Vagina (tissue), 2 donors: Measurements from ENCODE around the gene CHST11. TPM values are rescaled to one million over a fixed set of nuclear protein-coding genes. Genes with fewer than 3 reads are reported as not detected.

Source experiments
- DNase-seq, 2 donors: peaks; one replicate each; pipeline ENCODE4 v3.0.0-alpha.2; 2017; ENCODE audit errors: extremely low spot score in 2 of 2
- H3K27ac ChIP-seq: fragments of 200-600 bp; sonication (generic); one replicate; pipeline ENCODE4 v1.5.1; 2019
- H3K27me3 ChIP-seq: fragments of 200-600 bp; sonication (generic); one replicate; pipeline ENCODE4 v1.5.1; 2019
- H3K36me3 ChIP-seq, 2 donors: fragments of 200-600 bp; sonication (generic); one replicate each; pipeline ENCODE4 v1.5.1; 2017 to 2019
- H3K4me1 ChIP-seq: fragments of 200-600 bp; sonication (generic); one replicate; pipeline ENCODE4 v1.5.1; 2019
- H3K4me3 ChIP-seq, 2 donors: fragments of 200-600 bp; sonication (generic); 1 replicate in 1 of 2; 2 replicates in 1 of 2; pipeline ENCODE4 v1.5.1; 2016 to 2019
- H3K9me3 ChIP-seq: fragments of 200-600 bp; sonication (generic); one replicate; pipeline ENCODE4 v1.5.1; 2019
- POLR2A ChIP-seq, 2 donors: fragments of 450-650 bp; IDR thresholded peaks; one replicate each; pipeline ENCODE4 v1.6.1; 2017; ENCODE audit warnings: antibody characterized with exemption in 2 of 2, mild to moderate bottlenecking in 2 of 2, moderate library complexity in 2 of 2
- POLR2AphosphoS5 ChIP-seq, 2 donors: sonication (generic); formaldehyde crosslinking; IDR thresholded peaks; one replicate each; pipeline ENCODE4 v1.9.0; 2017; ENCODE audit warnings: antibody characterized with exemption in 2 of 2, mild to moderate bottlenecking in 2 of 2, low read depth in 1 of 2; ENCODE audit not compliant: insufficient read depth in 1 of 2
- intact Hi-C: fragments of 100-400 bp; cut with DNase I; formaldehyde crosslinking; loops from one replicate; pipeline ENCODE4 v1.15.1; 2023
- total RNA-seq: library from RNA; depleted of rRNA; stranded (reverse); fragments of >200 nt; gene quantifications from one replicate; pipeline ENCODE4 v1.2.3, GENCODE V29; 2016
- TF ChIP-seq, protein P1 (sequence below), 3 experiments: fragments of 450-650 bp in 2 of 3; fragments of 200-600 bp in 1 of 3; sonication (generic) in 1 of 3; IDR thresholded peaks; one replicate each; pipeline ENCODE4 v1.5.1; 2017 to 2019; ENCODE audit warnings: antibody characterized with exemption in 3 of 3, mild to moderate bottlenecking in 2 of 3, moderate library complexity in 2 of 3

The CHST11 gene
- total RNA-seq, 1 donor from 2014 or later = 40.0 TPM

DNA sequence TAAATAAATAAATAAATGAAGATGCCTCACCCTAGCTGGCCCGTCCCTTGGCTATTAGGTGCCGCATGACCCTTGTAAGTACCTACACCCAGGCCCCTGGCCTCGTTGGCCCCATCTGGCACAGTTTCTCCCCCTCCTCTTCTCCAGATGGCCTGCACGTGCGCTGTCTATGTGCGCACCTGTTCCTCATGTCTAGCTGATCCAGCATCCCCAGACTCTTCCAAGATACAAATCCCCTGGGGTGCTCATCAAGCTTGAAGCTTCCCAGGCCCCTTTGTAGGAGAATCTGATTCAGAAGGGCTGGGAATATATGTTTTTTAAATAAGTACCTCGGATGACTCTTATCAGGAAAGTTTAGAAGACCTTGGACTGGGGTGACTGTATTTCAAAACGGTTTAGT lies 133.3 kb downstream of the CHST11 start:
- intact Hi-C loops = no loop called here
- TF ChIP-seq POLR2AphosphoS5 (IDR thresholded peaks at IDR 0.05; ENCODE audit: insufficient read depth in 1 of 2, low read depth in 1 of 2) (no peak), POLR2A (IDR thresholded peaks at IDR 0.05) (no peak)
- TF ChIP-seq, protein P1, sequence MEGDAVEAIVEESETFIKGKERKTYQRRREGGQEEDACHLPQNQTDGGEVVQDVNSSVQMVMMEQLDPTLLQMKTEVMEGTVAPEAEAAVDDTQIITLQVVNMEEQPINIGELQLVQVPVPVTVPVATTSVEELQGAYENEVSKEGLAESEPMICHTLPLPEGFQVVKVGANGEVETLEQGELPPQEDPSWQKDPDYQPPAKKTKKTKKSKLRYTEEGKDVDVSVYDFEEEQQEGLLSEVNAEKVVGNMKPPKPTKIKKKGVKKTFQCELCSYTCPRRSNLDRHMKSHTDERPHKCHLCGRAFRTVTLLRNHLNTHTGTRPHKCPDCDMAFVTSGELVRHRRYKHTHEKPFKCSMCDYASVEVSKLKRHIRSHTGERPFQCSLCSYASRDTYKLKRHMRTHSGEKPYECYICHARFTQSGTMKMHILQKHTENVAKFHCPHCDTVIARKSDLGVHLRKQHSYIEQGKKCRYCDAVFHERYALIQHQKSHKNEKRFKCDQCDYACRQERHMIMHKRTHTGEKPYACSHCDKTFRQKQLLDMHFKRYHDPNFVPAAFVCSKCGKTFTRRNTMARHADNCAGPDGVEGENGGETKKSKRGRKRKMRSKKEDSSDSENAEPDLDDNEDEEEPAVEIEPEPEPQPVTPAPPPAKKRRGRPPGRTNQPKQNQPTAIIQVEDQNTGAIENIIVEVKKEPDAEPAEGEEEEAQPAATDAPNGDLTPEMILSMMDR (IDR thresholded peaks at IDR 0.05) = no peak
- H3K4me1 ChIP-seq = peaks cover 10% of the 10 kb centered on the region
- DNase-seq = no peak
- no peak overlapping the region for H3K4me3 ChIP-seq
- no peak overlapping the region for H3K27ac ChIP-seq
- H3K27me3 ChIP-seq = no peaks in the 10 kb centered on the region
- H3K36me3 ChIP-seq = no peaks in the 10 kb centered on the region
- no peaks in the 10 kb centered on the region for H3K9me3 ChIP-seq

DNA sequence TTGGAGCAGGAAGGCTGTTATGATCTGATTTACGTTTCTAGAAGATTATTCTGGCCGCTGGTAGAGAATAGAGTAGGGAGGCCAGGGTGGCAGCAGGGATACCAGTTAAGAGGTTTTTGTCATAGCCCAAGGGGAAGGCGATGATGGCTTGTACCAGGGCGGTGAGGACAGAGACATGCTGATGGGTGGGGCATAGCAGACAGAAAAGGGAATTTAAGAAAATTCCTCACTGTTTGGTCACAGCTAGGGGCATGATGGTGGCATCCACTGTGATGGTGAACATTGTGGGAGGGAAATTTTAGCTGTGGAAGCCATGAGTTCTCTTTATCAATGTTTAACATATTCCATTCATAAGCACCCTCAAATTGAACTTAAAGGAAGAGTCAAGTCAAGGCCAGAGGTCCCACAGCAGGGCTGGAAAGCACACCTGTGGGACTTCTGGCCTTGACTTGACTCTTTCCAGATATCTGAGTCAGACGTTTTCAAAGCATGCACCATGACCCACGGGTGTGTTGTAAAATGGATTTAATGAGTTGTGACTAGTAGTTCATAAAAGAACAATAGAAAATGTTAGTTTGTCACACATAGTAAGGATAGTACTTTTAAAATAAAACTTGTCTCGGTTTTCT lies 134.6 kb downstream of the CHST11 start:
- Histone ChIP-seq H3K4me3 (no peak overlapping the region), H3K27me3 (no peaks in the 10 kb centered on the region), H3K9me3 (no peaks in the 10 kb centered on the region), H3K36me3 (no peaks in the 10 kb centered on the region), H3K27ac (no peak overlapping the region), H3K4me1 (peaks cover 18% of the 10 kb centered on the region)
- DNase-seq = no peak
- intact Hi-C loops = no loop called here
- no peak for TF ChIP-seq POLR2AphosphoS5 (IDR thresholded peaks at IDR 0.05; ENCODE audit: insufficient read depth in 1 of 2, low read depth in 1 of 2)
- TF ChIP-seq, protein P1 (IDR thresholded peaks at IDR 0.05) = no peak
- TF ChIP-seq POLR2A (IDR thresholded peaks at IDR 0.05) = no peak

DNA sequence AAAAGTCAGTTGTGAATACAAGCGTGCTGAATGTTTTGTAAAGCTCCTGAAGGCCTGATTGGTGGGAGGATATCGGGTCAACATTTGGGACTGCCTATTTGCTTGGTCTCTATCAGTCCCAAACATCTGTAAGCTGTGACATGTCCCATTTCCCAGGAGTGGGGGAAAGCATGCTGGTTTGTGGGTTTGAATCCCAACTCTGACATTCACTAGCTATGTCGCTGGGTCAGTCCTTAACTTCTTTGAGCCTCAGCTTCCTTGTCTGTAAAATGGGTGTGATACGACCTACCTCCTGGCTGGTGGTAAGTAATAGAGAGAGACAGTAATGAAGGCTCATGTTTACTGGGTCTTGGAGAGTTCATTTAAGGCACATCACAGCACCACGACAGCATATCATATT lies 136.7 kb downstream of the CHST11 start:
- intact Hi-C loops = no loop called here

GRCh38 chr12:104596134-104596799 lies 139.5 kb downstream of the CHST11 start:
- H3K4me3 ChIP-seq = no peak overlapping the region
- no peaks in the 10 kb centered on the region for H3K27me3 ChIP-seq
- no peaks in the 10 kb centered on the region for H3K9me3 ChIP-seq
- H3K27ac ChIP-seq = peak overlapping the region; percentile 48
- peaks cover 27% of the 10 kb centered on the region for H3K4me1 ChIP-seq
- TF ChIP-seq, protein P1 (IDR thresholded peaks at IDR 0.05) = no peak
- TF ChIP-seq POLR2A (IDR thresholded peaks at IDR 0.05) (no peak), POLR2AphosphoS5 (IDR thresholded peaks at IDR 0.05; ENCODE audit: insufficient read depth in 1 of 2, low read depth in 1 of 2) (peak in 1 of 2 donors; percentile 58)
- intact Hi-C loops = no loop called here
- H3K36me3 ChIP-seq = no peaks in the 10 kb centered on the region
- DNase-seq = no peak

More for the DNA sequence above, 136.7 kb downstream of the CHST11 start:
- H3K4me1 ChIP-seq = peaks cover 25% of the 10 kb centered on the region
- no peak overlapping the region for H3K4me3 ChIP-seq
- H3K27me3 ChIP-seq = no peaks in the 10 kb centered on the region
- no peaks in the 10 kb centered on the region for H3K9me3 ChIP-seq
- no peak for DNase-seq
- H3K27ac ChIP-seq = no peak overlapping the region
- TF ChIP-seq, protein P1 (IDR thresholded peaks at IDR 0.05) = no peak
- no peak for TF ChIP-seq POLR2AphosphoS5 (IDR thresholded peaks at IDR 0.05; ENCODE audit: insufficient read depth in 1 of 2, low read depth in 1 of 2)
- no peak for TF ChIP-seq POLR2A (IDR thresholded peaks at IDR 0.05)
- no peaks in the 10 kb centered on the region for H3K36me3 ChIP-seq
